Prostate gland (tissue), 2 donors: ENCODE data around the gene FBXW12.

ENCODE experiments used
- CTCF ChIP-seq, 4 experiments: fragments of 200-600 bp in 2 of 4; fragments of 450-650 bp in 2 of 4; sonication (generic) in 2 of 4; IDR thresholded peaks; 1 replicate in 3 of 4; 2 replicates in 1 of 4; pipeline ENCODE4 v1.5.1; 2016 to 2019; ENCODE audit warnings: antibody characterized with exemption in 4 of 4, mild to moderate bottlenecking in 2 of 4, moderate library complexity in 2 of 4
- POLR2A ChIP-seq: fragments of 450-650 bp; IDR thresholded peaks from one replicate; pipeline ENCODE4 v1.6.1; 2016; ENCODE audit warnings: antibody characterized with exemption, mild to moderate bottlenecking
- POLR2AphosphoS5 ChIP-seq: sonication (generic); formaldehyde crosslinking; IDR thresholded peaks from one replicate; pipeline ENCODE4 v1.6.1; 2017; ENCODE audit warnings: antibody characterized with exemption

GRCh38 chr3:48364840-48365239, 7.2 kb upstream of the FBXW12 start:
- no peak for TF ChIP-seq POLR2AphosphoS5
- no peak for TF ChIP-seq POLR2A
- no peak for TF ChIP-seq CTCF (IDR thresholded peaks at IDR 0.05)
